Hepatocyte (in vitro differentiated cells): ENCODE results near the gene AP3M1. TPM values are rescaled to one million over a fixed set of nuclear protein-coding genes. Genes with fewer than 3 reads are reported as not detected.

Experiments used
- DNase-seq: peaks from one replicate; pipeline ENCODE4 v3.0.0-alpha.2; 2016; ENCODE audit warnings: low spot score
- H2AFZ ChIP-seq: fragments of 200-600 bp; sonication (generic); 2 replicates; pipeline ENCODE4 v1.6.0; 2016; ENCODE audit warnings: antibody characterized with exemption, mild to moderate bottlenecking
- H3K27ac ChIP-seq: fragments of 200-600 bp; sonication (generic); 2 replicates; pipeline ENCODE4 v1.5.1; 2016; ENCODE audit warnings: mild to moderate bottlenecking
- H3K27me3 ChIP-seq: fragments of 200-600 bp; sonication (generic); 2 replicates; pipeline ENCODE4 v1.6.1; 2016
- H3K36me3 ChIP-seq: fragments of 200-600 bp; sonication (generic); replicated peaks from 2 replicates; pipeline ENCODE4 v1.5.1; 2016; ENCODE audit warnings: low read depth; ENCODE audit not compliant: insufficient read depth
- H3K4me1 ChIP-seq: fragments of 200-600 bp; sonication (generic); 2 replicates; pipeline ENCODE4 v1.5.1; 2016; ENCODE audit warnings: mild to moderate bottlenecking, moderate library complexity; ENCODE audit not compliant: insufficient read depth
- H3K4me2 ChIP-seq: fragments of 200-600 bp; sonication (generic); 2 replicates; pipeline ENCODE4 v1.6.0; 2016
- H3K4me3 ChIP-seq: fragments of 200-600 bp; sonication (generic); 2 replicates; pipeline ENCODE4 v1.5.1; 2016; ENCODE audit warnings: mild to moderate bottlenecking
- H3K79me2 ChIP-seq: fragments of 200-600 bp; sonication (generic); 2 replicates; pipeline ENCODE4 v1.6.0; 2017; ENCODE audit warnings: mild to moderate bottlenecking
- H3K9me2 ChIP-seq: fragments of 200-600 bp; sonication (generic); replicated peaks from 2 replicates; pipeline ENCODE4 v1.6.0; 2017; ENCODE audit warnings: mild to moderate bottlenecking; ENCODE audit not compliant: insufficient read depth
- H3K9me3 ChIP-seq: fragments of 200-600 bp; sonication (generic); 2 replicates; pipeline ENCODE4 v1.5.1; 2016; ENCODE audit warnings: low read depth, mild to moderate bottlenecking
- H4K20me1 ChIP-seq: fragments of 200-600 bp; sonication (generic); 2 replicates; pipeline ENCODE4 v1.6.0; 2016; ENCODE audit warnings: mild to moderate bottlenecking; ENCODE audit not compliant: insufficient read depth, poor library complexity, severe bottlenecking
- CTCF ChIP-seq: fragments of 200-600 bp; sonication (generic); IDR thresholded peaks from 2 replicates; pipeline ENCODE4 v1.5.1; 2016; ENCODE audit warnings: antibody characterized with exemption, mild to moderate bottlenecking; ENCODE audit not compliant: poor library complexity
- EZH2 ChIP-seq: fragments of 200-600 bp; sonication (generic); IDR thresholded peaks from 2 replicates; pipeline ENCODE4 v1.6.1; 2016; ENCODE audit warnings: antibody characterized with exemption, mild to moderate bottlenecking, borderline replicate concordance
- EZH2phosphoT487 ChIP-seq: fragments of 200-600 bp; sonication (generic); IDR thresholded peaks from one replicate; pipeline ENCODE4 v1.6.1; 2018; ENCODE audit warnings: antibody characterized with exemption, mild to moderate bottlenecking, low read depth, moderate library complexity; ENCODE audit not compliant: unreplicated experiment, severe bottlenecking
- WGBS: methylation state at CpG from one replicate; pipeline ENCODE4 v1.1.6; 2016; ENCODE audit warnings: low lambda C conversion rate; ENCODE audit errors: missing lambda C conversion rate; 5-methylcytosine and 5-hydroxymethylcytosine counted together
- polyA plus RNA-seq: library from polyadenylated mRNA; unstranded; fragments of >200 nt; fragmentation: Nextera tagmentation; extraction: Ambion mirVana; gene quantifications from 2 replicates; pipeline ENCODE4 v1.2.1, GENCODE V29; 2016
- total RNA-seq: library from RNA; depleted of rRNA; stranded (reverse); fragments of >200 nt; gene quantifications from 2 replicates; pipeline ENCODE4 v1.2.3, GENCODE V29; 2014

Gene AP3M1
- total and polyA plus RNA-seq, 2 experiments from 2014 or later: 28.2 to 35.0 TPM

GRCh38 chr10:74163319-74164068 lies 12.9 kb upstream of the AP3M1 start:
- Histone ChIP-seq H3K27me3 (no peaks in the 10 kb centered on the region), H4K20me1 (no peaks in the 10 kb centered on the region), H2AFZ (no peak overlapping the region), H3K27ac (no peak overlapping the region), H3K9me2 (no peaks in the 10 kb centered on the region), H3K79me2 (peaks cover 50% of the 10 kb centered on the region), H3K36me3 (no peaks in the 10 kb centered on the region), H3K4me3 (no peak overlapping the region), H3K4me2 (no peak overlapping the region), H3K9me3 (no peaks in the 10 kb centered on the region), H3K4me1 (peaks cover 13% of the 10 kb centered on the region)
- WGBS: 69% methylated on average over 3 of the region's 3 CpGs
- DNase-seq: no peak
- TF ChIP-seq EZH2phosphoT487 (no peak), EZH2 (no peak), CTCF (no peak)

GRCh38 chr10:74160013-74160412 lies 9.4 kb upstream of the AP3M1 start:
- Histone ChIP-seq H4K20me1 (no peaks in the 10 kb centered on the region), H3K27ac (no peak overlapping the region), H3K4me2 (no peak overlapping the region), H3K27me3 (no peaks in the 10 kb centered on the region), H3K4me1 (no peaks in the 10 kb centered on the region), H3K4me3 (no peak overlapping the region), H3K36me3 (no peaks in the 10 kb centered on the region), H3K79me2 (peaks cover 52% of the 10 kb centered on the region), H3K9me3 (no peaks in the 10 kb centered on the region), H3K9me2 (no peaks in the 10 kb centered on the region), H2AFZ (no peak overlapping the region)
- TF ChIP-seq EZH2phosphoT487: no peak
- no peak for TF ChIP-seq EZH2
- TF ChIP-seq CTCF: no peak
- 93% methylated on average over 3 of the region's 3 CpGs for WGBS
- DNase-seq: no peak

- no peak overlapping the region for H3K27ac ChIP-seq
- H3K79me2 ChIP-seq: peaks cover 81% of the 10 kb centered on the region
- H2AFZ ChIP-seq: no peak overlapping the region
- no peaks in the 10 kb centered on the region for H3K9me2 ChIP-seq
- no peaks in the 10 kb centered on the region for H3K9me3 ChIP-seq
- no peaks in the 10 kb centered on the region for H3K27me3 ChIP-seq
- no peak overlapping the region for H3K4me3 ChIP-seq
- H3K4me2 ChIP-seq: no peak overlapping the region
- 71% methylated on average over 2 of the region's 2 CpGs for WGBS
- DNase-seq: no peak
- no peaks in the 10 kb centered on the region for H4K20me1 ChIP-seq
- no peaks in the 10 kb centered on the region for H3K4me1 ChIP-seq
- no peaks in the 10 kb centered on the region for H3K36me3 ChIP-seq
- TF ChIP-seq EZH2 (no peak), CTCF (no peak), EZH2phosphoT487 (no peak)
Measured at GRCh38 chr10:74156919-74157289, 6.3 kb upstream of the AP3M1 start.
